Tibial nerve (tissue), 4 donors: Measurements from ENCODE around the gene HCRT. TPM values are rescaled to one million over a fixed set of nuclear protein-coding genes. Genes with fewer than 3 reads are reported as not detected.

Experiments
- DNase-seq, 2 donors: peaks; one replicate each; pipeline ENCODE4 v3.0.0-alpha.2; 2019; ENCODE audit warnings: low spot score in 2 of 2
- H3K27ac ChIP-seq, 4 donors: fragments of 200-600 bp; sonication (generic) in 3 of 4; one replicate each; pipeline ENCODE4 v1.5.1; 2017 to 2019; ENCODE audit warnings: mild to moderate bottlenecking in 1 of 4
- H3K27me3 ChIP-seq, 2 donors: fragments of 200-600 bp; sonication (generic) in 1 of 2; one replicate each; pipeline versions ENCODE4 v1.5.1 to v1.6.0; 2017 to 2019
- H3K36me3 ChIP-seq, 3 donors: fragments of 200-600 bp; sonication (generic); one replicate each; pipeline ENCODE4 v1.5.1; 2018 to 2019
- H3K4me1 ChIP-seq, 4 donors: fragments of 200-600 bp; sonication (generic) in 3 of 4; one replicate each; pipeline ENCODE4 v1.5.1; 2017 to 2019
- H3K4me3 ChIP-seq, 4 donors: fragments of 200-600 bp; sonication (generic) in 3 of 4; one replicate each; pipeline ENCODE4 v1.5.1; 2017 to 2019; ENCODE audit warnings: mild to moderate bottlenecking in 1 of 4, moderate library complexity in 1 of 4
- H3K9me3 ChIP-seq, 4 donors: fragments of 200-600 bp; sonication (generic) in 3 of 4; one replicate each; pipeline ENCODE4 v1.5.1; 2017 to 2019
- EP300 ChIP-seq, 2 donors: sonication (generic); formaldehyde crosslinking; IDR thresholded peaks; one replicate each; pipeline ENCODE4 v1.6.1; 2017; ENCODE audit warnings: antibody characterized with exemption in 2 of 2, mild to moderate bottlenecking in 1 of 2
- POLR2A ChIP-seq, 2 donors: fragments of 450-650 bp; IDR thresholded peaks; one replicate each; pipeline ENCODE4 v1.6.1; 2017; ENCODE audit warnings: antibody characterized with exemption in 2 of 2, mild to moderate bottlenecking in 2 of 2, moderate library complexity in 2 of 2
- WGBS, 2 donors: methylation state at CpG; one replicate each; pipeline ENCODE4 v1.1.5; 2018; 5-methylcytosine and 5-hydroxymethylcytosine counted together
- total RNA-seq, 4 donors: library from RNA; depleted of rRNA; stranded (reverse); fragments of >200 nt; gene quantifications; one replicate each; pipeline ENCODE4 v1.1.0, GENCODE V29; 2016
- TF ChIP-seq, protein P1 (sequence below), 5 experiments: fragments of 200-600 bp in 3 of 5; fragments of 450-650 bp in 2 of 5; sonication (generic) in 3 of 5; IDR thresholded peaks; one replicate each; pipeline ENCODE4 v1.5.1; 2016 to 2019; ENCODE audit warnings: antibody characterized with exemption in 5 of 5, mild to moderate bottlenecking in 3 of 5, moderate library complexity in 2 of 5

Gene HCRT
- total RNA-seq, 4 donors from 2014 or later: not detected

DNA sequence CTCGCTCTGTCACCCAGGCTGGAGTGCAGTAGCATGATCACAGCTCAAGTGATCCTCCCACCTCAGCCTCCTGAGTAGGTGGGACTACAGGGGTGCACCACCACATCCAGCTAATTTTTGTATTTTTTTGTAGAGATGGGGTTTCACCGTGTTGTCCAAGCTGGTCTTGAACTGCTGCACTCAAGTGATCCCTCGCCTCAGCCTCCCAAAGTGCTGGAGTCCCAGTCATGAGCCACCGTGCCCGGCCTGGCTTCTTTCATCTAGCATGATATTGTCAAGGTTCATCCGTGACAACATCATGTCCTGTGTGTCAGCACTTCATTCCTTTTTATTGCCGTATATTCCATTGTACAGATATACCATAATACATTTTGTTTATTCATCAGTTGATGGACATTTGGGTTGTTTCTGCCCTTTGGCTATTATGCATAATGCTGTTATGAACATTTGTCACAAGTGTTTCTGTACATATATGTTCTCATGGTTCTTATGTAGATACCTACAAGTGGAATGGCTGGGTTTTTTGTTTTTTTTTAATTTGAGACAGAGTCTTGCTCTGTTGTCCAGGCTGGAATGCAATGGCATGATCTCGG lies 12.4 kb upstream of the HCRT start:
- Histone ChIP-seq H3K4me1 (peaks cover 0 to 16% (median 12%) of the 10 kb centered on the region in 4 donors), H3K36me3 (peaks cover 0 to 38% (median 4%) of the 10 kb centered on the region in 3 donors), H3K27ac (no peak overlapping the region), H3K9me3 (no peaks in the 10 kb centered on the region), H3K4me3 (no peak overlapping the region), H3K27me3 (no peaks in the 10 kb centered on the region)
- no peak for DNase-seq
- TF ChIP-seq, protein P1, sequence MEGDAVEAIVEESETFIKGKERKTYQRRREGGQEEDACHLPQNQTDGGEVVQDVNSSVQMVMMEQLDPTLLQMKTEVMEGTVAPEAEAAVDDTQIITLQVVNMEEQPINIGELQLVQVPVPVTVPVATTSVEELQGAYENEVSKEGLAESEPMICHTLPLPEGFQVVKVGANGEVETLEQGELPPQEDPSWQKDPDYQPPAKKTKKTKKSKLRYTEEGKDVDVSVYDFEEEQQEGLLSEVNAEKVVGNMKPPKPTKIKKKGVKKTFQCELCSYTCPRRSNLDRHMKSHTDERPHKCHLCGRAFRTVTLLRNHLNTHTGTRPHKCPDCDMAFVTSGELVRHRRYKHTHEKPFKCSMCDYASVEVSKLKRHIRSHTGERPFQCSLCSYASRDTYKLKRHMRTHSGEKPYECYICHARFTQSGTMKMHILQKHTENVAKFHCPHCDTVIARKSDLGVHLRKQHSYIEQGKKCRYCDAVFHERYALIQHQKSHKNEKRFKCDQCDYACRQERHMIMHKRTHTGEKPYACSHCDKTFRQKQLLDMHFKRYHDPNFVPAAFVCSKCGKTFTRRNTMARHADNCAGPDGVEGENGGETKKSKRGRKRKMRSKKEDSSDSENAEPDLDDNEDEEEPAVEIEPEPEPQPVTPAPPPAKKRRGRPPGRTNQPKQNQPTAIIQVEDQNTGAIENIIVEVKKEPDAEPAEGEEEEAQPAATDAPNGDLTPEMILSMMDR (IDR thresholded peaks at IDR 0.05): no peak
- TF ChIP-seq POLR2A (IDR thresholded peaks at IDR 0.05): no peak
- TF ChIP-seq EP300 (IDR thresholded peaks at IDR 0.05): no peak
- WGBS, 2 donors: 90 to 94% methylated on average over 8 of the region's 8 CpGs

DNA sequence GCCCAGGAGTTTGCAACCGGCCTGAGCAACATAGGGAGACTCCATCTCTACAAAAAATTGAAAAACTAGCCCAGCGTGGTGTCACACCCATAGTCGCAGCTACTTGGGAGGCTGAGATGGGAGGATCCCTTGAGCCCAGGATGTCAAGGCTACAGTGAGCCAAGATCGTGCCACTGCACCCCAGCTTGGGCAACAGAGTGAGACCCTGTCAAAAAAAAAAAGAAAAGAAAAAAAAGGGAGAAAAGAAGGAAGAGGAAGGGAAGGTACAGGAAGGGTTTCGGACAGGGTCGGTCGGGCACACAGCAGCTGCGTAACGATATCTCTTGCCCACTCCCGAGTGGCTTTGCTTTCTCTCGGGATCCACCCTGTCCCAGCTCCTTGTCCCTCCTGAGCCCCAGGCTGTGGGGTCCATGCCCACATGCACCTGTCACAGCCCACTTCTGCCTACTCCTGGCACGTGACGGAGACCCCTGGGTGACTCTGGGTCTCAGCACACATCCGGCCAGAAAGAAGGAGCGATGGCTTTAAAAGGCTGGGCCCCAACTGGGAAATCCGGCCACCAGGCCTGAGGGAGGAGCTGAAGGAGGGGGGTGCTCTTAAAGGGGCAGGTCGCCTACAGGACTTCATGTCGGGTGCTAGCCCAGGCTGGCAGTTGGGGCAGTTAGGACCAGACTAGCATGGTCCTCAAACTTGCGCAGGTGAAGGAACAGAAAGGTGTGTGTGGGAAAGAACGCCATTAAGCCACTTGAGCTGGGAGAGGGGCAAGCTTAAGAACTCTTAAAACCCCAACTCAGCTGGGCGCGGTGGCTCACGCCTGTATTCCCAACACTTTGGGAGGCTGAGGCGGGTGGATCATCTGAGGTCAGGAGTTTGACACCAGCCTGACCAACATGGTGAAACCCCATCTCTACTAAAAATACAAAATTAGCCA lies 9.0 kb upstream of the HCRT start, which contains the start of gene GHDC:
TSS of gene GHDC (minus strand) at position 526 of the 931 bp plus-strand sequence. CDS start 913 bp downstream, outside the sequence.
- Histone ChIP-seq H3K27me3 (no peaks in the 10 kb centered on the region), H3K4me1 (peaks cover 0 to 23% (median 12%) of the 10 kb centered on the region in 4 donors), H3K27ac (peak within 1 kb of the TSS; percentile 61 to 86 (median 86)), H3K9me3 (no peaks in the 10 kb centered on the region), H3K4me3 (peak within 1 kb of the TSS; percentile 49 to 70 (median 64)), H3K36me3 (peaks cover 0 to 35% (median 0%) of the 10 kb centered on the region in 3 donors)
- 20 to 27% methylated on average over 24 of the region's 24 CpGs for WGBS, 2 donors
- TF ChIP-seq POLR2A (IDR thresholded peaks at IDR 0.05): peak in 1 of 2 donors; percentile 14
- peak; percentile 68 to 85 for TF ChIP-seq EP300 (IDR thresholded peaks at IDR 0.05)
- TF ChIP-seq, protein P1 (IDR thresholded peaks at IDR 0.05): peak in 1 of 5 experiments; percentile 55
- DNase-seq: peak; percentile 61 to 87

DNA sequence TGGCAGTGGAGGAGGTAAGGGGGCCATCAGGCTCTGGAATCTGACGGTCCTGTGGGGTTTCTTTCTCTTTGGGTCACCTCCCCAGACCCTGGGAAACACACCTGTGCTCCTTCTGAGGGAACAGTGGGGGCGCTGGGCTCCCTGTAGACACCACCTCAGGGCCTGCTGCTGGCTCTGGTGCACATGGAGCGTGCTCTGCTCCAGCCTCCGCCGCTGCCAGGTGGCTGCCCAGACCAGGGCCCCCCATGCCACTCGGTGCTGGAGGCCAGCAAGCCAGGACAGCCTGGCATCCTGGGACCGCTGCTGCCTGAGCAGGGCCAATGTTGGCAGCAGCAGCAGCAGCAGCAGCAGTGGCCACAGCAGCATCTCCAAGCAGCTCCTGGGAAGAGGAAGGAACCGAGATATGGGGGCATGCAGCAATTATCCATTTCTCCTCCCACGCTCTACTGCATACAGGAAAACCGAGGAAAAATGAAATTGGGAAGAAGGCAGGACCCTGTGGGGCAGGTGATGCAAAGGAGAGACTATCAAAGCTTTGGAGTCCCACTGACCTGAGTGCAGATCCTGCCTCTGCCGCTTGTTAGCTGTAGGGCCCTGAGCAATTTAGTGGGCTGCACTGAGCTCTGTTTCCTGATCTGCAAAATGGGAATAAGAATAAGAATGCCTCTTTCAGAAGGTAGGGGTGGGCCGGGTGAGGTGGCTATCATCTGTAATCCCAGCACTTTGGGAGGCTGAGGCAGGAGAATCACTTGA lies 8.1 kb upstream of the HCRT start:
- no peak for DNase-seq
- peak overlapping the region in 3 of 4 donors; percentile 85 to 86 (median 86) for H3K27ac ChIP-seq

DNA sequence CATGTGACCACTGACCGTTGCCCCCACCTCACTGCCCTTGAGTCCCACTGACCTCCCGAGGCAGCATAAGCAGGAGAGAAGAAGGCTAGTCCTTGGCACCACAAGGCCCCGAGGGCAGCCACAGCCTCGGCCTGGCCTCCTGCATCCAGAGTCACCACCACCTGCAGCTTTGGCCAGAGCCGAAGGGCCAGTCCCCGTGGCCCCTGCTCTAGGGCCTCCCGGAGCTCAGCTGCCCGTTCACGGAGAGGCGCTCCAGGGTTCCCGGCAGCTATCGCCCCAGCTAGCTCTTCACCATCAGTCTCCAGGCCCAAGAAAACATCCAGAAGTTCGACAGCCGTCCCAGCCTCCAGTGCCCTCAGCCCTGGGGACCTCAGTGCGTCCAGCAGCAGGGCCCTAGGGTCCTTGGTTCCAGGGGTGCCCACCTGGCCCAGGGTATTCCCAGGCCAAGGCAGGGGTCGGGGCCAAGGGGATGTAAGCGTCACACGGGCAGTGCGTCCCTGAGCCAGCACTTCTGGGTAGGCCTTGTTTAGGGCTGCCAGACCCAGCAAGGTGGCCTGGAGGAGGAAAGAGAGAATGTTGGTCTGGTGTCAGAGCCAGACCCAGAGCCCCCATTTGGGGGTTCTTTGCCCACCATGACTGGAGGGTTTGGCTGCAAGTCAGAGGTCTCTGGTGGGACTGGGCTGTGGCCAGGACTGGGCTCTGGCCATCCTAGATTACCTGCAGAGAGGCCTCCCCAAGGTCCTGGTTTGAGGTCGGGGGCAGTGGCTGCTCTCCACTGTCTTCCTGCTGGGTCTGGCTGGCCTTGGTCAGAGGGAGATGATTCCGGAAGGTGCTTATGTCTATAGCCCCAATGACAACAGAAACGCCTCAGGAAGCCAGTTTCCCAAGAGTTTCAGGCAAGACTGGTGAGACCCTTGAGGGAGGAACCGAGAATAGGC lies 7.2 kb upstream of the HCRT start:
- Histone ChIP-seq H3K27ac (no peak overlapping the region), H3K4me3 (no peak overlapping the region), H3K9me3 (no peaks in the 10 kb centered on the region), H3K4me1 (peaks cover 0 to 23% (median 12%) of the 10 kb centered on the region in 4 donors), H3K36me3 (peaks cover 0 to 33% (median 0%) of the 10 kb centered on the region in 3 donors), H3K27me3 (no peaks in the 10 kb centered on the region)
- TF ChIP-seq EP300 (IDR thresholded peaks at IDR 0.05) (no peak), POLR2A (IDR thresholded peaks at IDR 0.05) (no peak)
- TF ChIP-seq, protein P1 (IDR thresholded peaks at IDR 0.05): no peak
- 86 to 89% methylated on average over 20 to 23 of the region's 23 CpGs for WGBS, 2 donors
- no peak for DNase-seq

More for the DNA sequence above, 8.1 kb upstream of the HCRT start:
- H3K27me3 ChIP-seq: no peaks in the 10 kb centered on the region
- 66 to 73% methylated on average over 9 to 10 of the region's 12 CpGs for WGBS, 2 donors
- H3K4me3 ChIP-seq: peak overlapping the region; percentile 49 to 70 (median 64)
- H3K36me3 ChIP-seq: peaks cover 0 to 33% (median 0%) of the 10 kb centered on the region in 3 donors
- no peaks in the 10 kb centered on the region for H3K9me3 ChIP-seq
- H3K4me1 ChIP-seq: peaks cover 0 to 23% (median 12%) of the 10 kb centered on the region in 4 donors
- no peak for TF ChIP-seq POLR2A (IDR thresholded peaks at IDR 0.05)
- TF ChIP-seq, protein P1 (IDR thresholded peaks at IDR 0.05): no peak
- TF ChIP-seq EP300 (IDR thresholded peaks at IDR 0.05): no peak
